Mucosa of descending colon (tissue), 3 donors: ENCODE data around the gene ARMCX6. TPM values are rescaled to one million over a fixed set of nuclear protein-coding genes. Genes with fewer than 3 reads are reported as not detected.

ENCODE experiments used
- ATAC-seq: fragments of 200-7000 bp; cut with Tn5 transposase; one replicate; pipeline ENCODE4 v1.9.1; 2020; ENCODE audit warnings: mild to moderate bottlenecking, moderate library complexity
- DNase-seq, 3 donors: peaks; one replicate each; pipeline ENCODE4 v3.0.0-alpha.2; 2020
- H3K36me3 ChIP-seq: fragments of 200-600 bp; one replicate; pipeline ENCODE4 v1.8.0; 2021; ENCODE audit warnings: low read depth, mild to moderate bottlenecking
- H3K4me1 ChIP-seq: fragments of 200-600 bp; one replicate; pipeline ENCODE4 v1.8.0; 2021; ENCODE audit warnings: low read depth, mild to moderate bottlenecking
- H3K4me3 ChIP-seq: fragments of 200-600 bp; one replicate; pipeline ENCODE4 v1.8.0; 2021; ENCODE audit warnings: mild to moderate bottlenecking
- H3K9me3 ChIP-seq: fragments of 200-600 bp; one replicate; pipeline ENCODE4 v1.8.0; 2021; ENCODE audit warnings: mild to moderate bottlenecking
- intact Hi-C, 2 donors: fragments of 100-400 bp; cut with DNase I in 1 of 2; cut with micrococcal nuclease in 1 of 2; formaldehyde crosslinking; loops; one replicate each; pipeline versions ENCODE4 v1.11.0 to v1.11.1; 2022; cut with DNase I, micrococcal nuclease
- long read RNA-seq, 2 donors: library from polyadenylated mRNA; unstranded; transcript quantifications; one replicate each; pipeline ENCODE4 v2.0.0, GENCODE V29; 2019 to 2021
- total RNA-seq, 3 donors: library from RNA; stranded (reverse); fragmentation: NEBNext Ultra II Directional in 2 of 3; extraction: Animal tissue kit (Norgen Biotek cat#: 25700) in 2 of 3; gene quantifications; one replicate each; pipeline versions ENCODE4 v1.2.1 to v1.2.4, GENCODE V29; 2021 to 2023
- TF ChIP-seq, protein P1 (sequence below): fragments of 200-600 bp; IDR thresholded peaks from one replicate; pipeline ENCODE4 v1.8.0; 2022; ENCODE audit warnings: antibody characterized with exemption, mild to moderate bottlenecking
- donor health status: DM: no; HTN: no; CAD: no; lungs with moderate emphysema.
- donor health status: DM: no; HTN: no; CAD: no.
- donor health status: DM: no; HTN: yes; CAD: no.

The ARMCX6 gene
- total RNA-seq, result 10 to 100 TPM; 16.2 to 23.2 (median 16.8) TPM
- long read RNA-seq, donor 1, transcript ARMCX6-201 (3 exons, 1,846 nt), result major isoform, 5 of 12 reads
- long read RNA-seq, donor 1, transcript ARMCX6-206 (4 exons, 846 nt), result major isoform, 5 of 12 reads
- long read RNA-seq, donor 1, partial matches to known transcripts, result 0 of 12 reads
- long read RNA-seq, donor 1, other reads (novel, unspliced or antisense), result 2 of 12 reads
- long read RNA-seq, donor 2, partial matches to known transcripts, result 0 of 5 reads
- long read RNA-seq, donor 2, other reads (novel, unspliced or antisense), result 1 of 5 reads

- Histone ChIP-seq H3K4me1 (no peaks in the 10 kb centered on the region), H3K4me3 (peak within 1 kb of the TSS; percentile 34), H3K9me3 (no peaks in the 10 kb centered on the region), H3K36me3 (no peaks in the 10 kb centered on the region)
- TF ChIP-seq, protein P1, sequence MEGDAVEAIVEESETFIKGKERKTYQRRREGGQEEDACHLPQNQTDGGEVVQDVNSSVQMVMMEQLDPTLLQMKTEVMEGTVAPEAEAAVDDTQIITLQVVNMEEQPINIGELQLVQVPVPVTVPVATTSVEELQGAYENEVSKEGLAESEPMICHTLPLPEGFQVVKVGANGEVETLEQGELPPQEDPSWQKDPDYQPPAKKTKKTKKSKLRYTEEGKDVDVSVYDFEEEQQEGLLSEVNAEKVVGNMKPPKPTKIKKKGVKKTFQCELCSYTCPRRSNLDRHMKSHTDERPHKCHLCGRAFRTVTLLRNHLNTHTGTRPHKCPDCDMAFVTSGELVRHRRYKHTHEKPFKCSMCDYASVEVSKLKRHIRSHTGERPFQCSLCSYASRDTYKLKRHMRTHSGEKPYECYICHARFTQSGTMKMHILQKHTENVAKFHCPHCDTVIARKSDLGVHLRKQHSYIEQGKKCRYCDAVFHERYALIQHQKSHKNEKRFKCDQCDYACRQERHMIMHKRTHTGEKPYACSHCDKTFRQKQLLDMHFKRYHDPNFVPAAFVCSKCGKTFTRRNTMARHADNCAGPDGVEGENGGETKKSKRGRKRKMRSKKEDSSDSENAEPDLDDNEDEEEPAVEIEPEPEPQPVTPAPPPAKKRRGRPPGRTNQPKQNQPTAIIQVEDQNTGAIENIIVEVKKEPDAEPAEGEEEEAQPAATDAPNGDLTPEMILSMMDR, result no peak
- DNase-seq (peak; percentile 74 to 88 (median 81)), ATAC-seq (peak; percentile 87)
- intact Hi-C loops, result no loop called here
Measured at GRCh38 chrX:101617211-101618191, at the start of gene ARMCX6. Gene ARMCX6, minus strand, starts transcription at chrX:101618000. Its CDS starts 1,380 bp downstream, at chrX:101616620.

DNA sequence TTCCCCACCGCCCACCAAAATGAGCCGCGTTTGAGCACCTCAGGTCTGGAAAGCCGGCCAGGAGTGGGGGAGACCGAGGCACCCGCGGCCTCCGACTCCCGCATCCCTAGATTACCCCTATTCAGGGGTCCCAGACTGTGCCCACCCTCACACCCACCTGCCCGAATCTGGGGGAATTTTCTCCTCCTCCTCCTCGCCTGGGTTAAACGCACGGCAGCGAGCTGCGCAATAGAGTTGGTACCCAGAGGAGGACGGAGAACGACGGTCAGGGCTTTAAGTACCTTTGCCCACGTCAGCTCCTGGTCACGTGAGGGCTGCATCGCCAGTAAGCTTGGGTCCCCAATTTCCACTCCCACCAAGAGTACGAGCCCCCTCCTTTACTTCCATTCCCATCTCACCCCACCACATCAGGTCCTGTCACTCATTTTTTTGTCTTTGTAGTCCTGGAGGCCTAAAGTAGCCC lies 41.8 kb upstream of the ARMCX6 start, which contains the start of gene ARMCX2:
ARMCX2 (minus strand) TSS at position 250 of the 463 bp plus-strand sequence. CDS start 2,262 bp downstream, outside the sequence.
- no peaks in the 10 kb centered on the region for H3K36me3 ChIP-seq
- TF ChIP-seq, protein P1, result no peak
- peak within 1 kb of the TSS; percentile 17 for H3K4me3 ChIP-seq
- ATAC-seq (peak; percentile 42), DNase-seq (peak in 2 of 3 donors; percentile 35)
- H3K9me3 ChIP-seq, result no peaks in the 10 kb centered on the region
- no peaks in the 10 kb centered on the region for H3K4me1 ChIP-seq
- intact Hi-C loops, result no loop called here

- intact Hi-C loops, result no loop called here
- TF ChIP-seq, protein P1, result no peak
- H3K9me3 ChIP-seq, result no peaks in the 10 kb centered on the region
- peak; percentile 79 to 82 (median 81) for DNase-seq
- no peaks in the 10 kb centered on the region for H3K4me1 ChIP-seq
- H3K4me3 ChIP-seq, result peak overlapping the region; percentile 17
- H3K36me3 ChIP-seq, result no peaks in the 10 kb centered on the region
- ATAC-seq, result peak; percentile 89
Measured at GRCh38 chrX:101658661-101659491, 41.1 kb upstream of the ARMCX6 start.

- intact Hi-C loops, result no loop called here
- Histone ChIP-seq H3K36me3 (no peaks in the 10 kb centered on the region), H3K4me1 (no peaks in the 10 kb centered on the region), H3K4me3 (no peak overlapping the region), H3K9me3 (no peaks in the 10 kb centered on the region)
- TF ChIP-seq, protein P1, result no peak
- DNase-seq (no peak), ATAC-seq (no peak)
Measured at GRCh38 chrX:101657495-101657894, 39.7 kb upstream of the ARMCX6 start.

DNA sequence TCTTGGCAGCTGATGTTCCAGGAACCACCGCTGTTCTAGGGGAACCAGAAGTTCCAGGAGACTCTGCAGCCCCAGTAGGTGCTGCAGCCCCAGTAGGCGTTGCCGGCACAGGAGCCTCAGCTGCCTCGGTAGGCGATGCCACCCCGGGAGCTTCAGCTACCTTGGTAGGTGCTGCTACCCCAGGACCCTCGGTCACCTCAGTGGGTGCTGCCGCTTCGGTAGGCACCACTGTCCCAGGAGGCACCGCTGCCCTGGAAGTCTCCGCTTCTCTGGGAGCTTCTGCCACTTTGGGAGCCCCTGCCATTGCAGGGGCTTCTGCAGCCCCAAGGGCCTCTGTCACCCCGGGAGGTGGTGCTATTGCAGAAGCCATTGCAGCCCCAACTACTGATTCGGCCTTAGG lies 39.0 kb upstream of the ARMCX6 start:
- Histone ChIP-seq H3K4me1 (no peaks in the 10 kb centered on the region), H3K9me3 (no peaks in the 10 kb centered on the region), H3K4me3 (no peak overlapping the region), H3K36me3 (no peaks in the 10 kb centered on the region)
- ATAC-seq (no peak), DNase-seq (no peak)
- intact Hi-C loops, result no loop called here
- TF ChIP-seq, protein P1, result no peak
